D721Med (cell line): ENCODE data around the gene ZCCHC7.
"Not testable (repeated sequence)": the region's sequence is repeated elsewhere in the genome, so short reads cannot be mapped to it uniquely, and the experiment has no call there.

Experiments
- DNase-seq: peaks from one replicate; pipeline ENCODE4 v3.0.0; 2011; ENCODE audit warnings: low spot score; ENCODE audit not compliant: insufficient read length
- FAIRE-seq: peaks from 2 replicates; lab custom pipeline; 2011; peaks lifted over from hg19 to GRCh38; lab: Jason Lieb, UNC
- TF ChIP-seq, protein P1 (sequence below): IDR thresholded peaks from 2 replicates; pipeline ENCODE4 v1.5.1; 2012; ENCODE audit warnings: mild to moderate bottlenecking, control low read depth; ENCODE audit not compliant: insufficient read depth; ENCODE audit errors: missing control alignments

Gene ZCCHC7

DNA sequence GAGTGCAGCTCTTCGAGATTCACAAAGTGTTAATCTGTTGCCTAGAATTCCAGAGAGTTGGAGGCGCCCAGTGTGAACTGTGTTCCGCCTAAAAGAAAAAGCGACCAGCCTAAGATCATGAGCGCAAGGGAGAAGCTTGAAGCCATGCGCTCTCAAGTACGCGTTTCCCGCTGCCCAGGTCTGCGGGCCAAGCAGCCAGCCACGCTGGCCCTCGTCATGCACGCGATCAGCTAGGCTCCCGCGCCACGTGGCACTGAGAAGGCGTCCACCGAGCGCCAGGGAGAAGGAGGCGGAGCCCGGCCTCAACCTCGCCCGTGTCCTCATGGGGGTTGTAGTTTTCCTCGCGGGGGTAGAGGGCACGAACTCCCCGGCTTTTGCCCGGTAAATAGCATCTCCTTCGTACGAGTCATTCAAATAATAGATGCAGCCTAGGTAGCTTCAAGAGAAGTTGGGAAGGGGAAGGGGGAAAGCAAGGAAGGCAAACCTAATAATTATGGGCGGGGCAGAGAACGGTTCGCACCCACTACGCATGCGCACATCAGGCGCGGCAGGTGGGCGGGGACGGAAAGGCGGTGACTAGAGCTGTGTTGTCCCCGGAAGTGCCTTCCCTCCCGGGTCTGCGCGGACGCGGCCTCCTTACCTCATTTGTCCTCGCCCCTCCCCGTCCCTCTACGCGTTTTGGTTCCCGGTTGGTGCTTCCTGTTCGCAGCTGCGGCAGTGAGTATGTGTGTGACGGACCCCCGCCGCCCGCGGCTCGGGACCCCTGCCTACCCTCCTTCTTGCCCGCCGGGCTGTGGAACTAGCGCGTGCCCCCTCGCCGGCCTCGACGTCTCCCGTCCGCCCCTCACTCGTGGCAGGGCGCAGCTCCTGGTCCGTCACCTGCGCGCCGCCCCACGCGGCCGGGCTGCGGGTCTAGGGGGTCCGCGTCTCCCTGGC, at the start of gene ZCCHC7:
Gene ZCCHC7, plus strand, starts transcription at position 668 of the 936 bp plus-strand sequence.
- FAIRE-seq (no peak), DNase-seq (peak; percentile 74)
- TF ChIP-seq, protein P1, sequence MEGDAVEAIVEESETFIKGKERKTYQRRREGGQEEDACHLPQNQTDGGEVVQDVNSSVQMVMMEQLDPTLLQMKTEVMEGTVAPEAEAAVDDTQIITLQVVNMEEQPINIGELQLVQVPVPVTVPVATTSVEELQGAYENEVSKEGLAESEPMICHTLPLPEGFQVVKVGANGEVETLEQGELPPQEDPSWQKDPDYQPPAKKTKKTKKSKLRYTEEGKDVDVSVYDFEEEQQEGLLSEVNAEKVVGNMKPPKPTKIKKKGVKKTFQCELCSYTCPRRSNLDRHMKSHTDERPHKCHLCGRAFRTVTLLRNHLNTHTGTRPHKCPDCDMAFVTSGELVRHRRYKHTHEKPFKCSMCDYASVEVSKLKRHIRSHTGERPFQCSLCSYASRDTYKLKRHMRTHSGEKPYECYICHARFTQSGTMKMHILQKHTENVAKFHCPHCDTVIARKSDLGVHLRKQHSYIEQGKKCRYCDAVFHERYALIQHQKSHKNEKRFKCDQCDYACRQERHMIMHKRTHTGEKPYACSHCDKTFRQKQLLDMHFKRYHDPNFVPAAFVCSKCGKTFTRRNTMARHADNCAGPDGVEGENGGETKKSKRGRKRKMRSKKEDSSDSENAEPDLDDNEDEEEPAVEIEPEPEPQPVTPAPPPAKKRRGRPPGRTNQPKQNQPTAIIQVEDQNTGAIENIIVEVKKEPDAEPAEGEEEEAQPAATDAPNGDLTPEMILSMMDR, result no peak

DNA sequence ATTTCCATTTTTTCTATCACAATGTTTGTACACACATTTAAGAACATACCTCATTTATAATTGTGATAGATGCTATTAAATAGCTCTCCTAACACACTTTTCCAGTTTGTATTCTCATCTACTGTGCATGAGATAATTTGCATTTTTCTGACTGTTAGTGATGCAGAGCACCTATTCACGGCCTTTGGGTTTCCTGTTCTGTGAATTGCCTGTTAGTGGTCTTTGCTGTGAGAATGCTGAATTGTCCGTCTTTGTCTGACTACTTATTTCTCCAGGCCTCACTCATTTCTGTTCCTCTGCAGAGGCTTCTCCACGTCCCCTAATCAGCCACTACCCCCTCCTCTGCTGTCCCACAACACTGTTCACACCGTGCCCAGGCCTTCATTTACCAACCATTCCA, 45.6 kb upstream of the ZCCHC7 start:
- not testable (repeated sequence) for FAIRE-seq

DNA sequence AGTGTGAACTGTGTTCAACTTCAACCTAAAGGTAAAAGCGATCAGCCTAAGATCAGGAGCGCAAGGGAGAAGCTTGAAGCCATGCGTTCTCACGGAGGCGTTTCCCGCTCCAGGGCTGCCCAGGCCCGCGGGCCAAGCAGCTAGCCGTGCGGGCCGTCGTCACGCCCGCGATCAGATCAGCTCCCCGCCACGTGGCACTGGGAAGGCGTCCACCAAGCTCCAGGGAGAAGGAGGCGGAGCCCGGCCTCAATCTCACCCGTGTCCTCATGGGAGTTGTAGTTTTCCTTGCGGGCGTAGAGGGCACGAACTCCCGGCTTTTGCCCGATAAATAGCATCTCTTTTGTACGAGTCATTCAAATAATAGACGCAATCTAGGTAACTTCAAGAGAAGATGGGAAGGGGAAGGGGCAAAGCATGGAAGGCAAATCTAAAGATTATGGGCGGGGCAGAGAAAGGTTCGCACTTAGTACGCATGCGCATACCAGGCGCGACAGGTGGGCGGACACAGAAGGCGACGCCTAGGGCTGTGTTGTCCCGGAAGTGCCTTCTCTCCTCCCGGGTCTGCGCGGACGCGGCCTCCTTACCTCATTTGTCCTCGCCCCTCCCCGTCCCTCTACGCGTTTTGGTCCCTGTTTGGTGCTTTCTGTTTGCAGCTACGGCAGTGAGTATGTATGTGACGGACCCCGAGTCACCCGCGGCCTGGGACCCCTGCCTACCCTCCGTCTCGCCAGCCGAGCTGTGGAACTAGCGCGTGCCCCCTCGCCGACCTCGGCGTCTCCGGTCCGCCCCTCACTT, 40.8 kb upstream of the ZCCHC7 start:
- FAIRE-seq, result no peak
- TF ChIP-seq, protein P1, result no peak
- peak; percentile 46 for DNase-seq

More for the DNA sequence above, 45.6 kb upstream of the ZCCHC7 start:
- DNase-seq, result not testable (repeated sequence)

DNA sequence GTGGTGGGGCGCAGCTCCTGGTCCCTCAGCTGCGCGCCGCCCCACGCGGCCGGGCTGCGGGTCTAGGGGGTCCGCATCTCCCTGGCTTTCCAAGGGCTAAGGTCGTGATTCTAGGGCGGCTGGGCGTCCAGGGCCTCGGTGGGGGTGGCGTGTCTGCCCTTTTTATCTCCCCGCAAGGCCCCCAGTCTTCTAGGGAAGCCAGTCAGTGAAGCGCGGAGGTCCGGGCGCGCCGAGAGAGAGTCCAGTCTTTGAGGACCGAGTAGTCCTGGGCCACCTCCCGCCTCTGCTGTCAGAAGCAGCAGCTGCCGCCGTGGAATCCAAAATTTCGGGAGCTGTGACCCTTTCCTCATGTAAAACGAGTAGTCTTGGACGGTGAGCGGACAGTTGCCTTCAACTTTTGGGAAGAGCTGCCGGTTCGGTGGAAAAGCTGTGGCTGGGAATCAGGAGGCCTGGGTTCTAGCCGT, 40.2 kb upstream of the ZCCHC7 start:
- not testable (repeated sequence) for FAIRE-seq, DNase-seq

DNA sequence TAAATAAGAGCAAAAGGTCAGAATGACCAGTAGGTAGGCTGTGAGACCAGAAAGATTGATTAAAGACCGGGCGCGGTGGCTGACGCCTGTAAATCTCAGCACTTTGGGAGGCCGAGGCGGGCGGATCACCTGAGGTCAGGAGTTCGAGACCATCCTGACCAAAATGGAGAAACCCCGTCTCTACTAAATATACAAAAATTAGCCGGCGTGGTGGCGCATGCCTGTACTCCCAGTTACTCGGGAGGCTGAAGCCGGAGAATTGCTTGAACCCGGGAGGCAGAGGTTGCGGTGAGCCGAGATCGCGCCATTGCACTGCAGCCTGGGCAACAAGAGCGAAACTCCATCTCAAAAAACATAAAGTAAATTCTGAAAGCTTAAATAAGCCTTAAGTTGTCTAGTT, 38.9 kb upstream of the ZCCHC7 start:
- DNase-seq, FAIRE-seq: not testable (repeated sequence)

DNA sequence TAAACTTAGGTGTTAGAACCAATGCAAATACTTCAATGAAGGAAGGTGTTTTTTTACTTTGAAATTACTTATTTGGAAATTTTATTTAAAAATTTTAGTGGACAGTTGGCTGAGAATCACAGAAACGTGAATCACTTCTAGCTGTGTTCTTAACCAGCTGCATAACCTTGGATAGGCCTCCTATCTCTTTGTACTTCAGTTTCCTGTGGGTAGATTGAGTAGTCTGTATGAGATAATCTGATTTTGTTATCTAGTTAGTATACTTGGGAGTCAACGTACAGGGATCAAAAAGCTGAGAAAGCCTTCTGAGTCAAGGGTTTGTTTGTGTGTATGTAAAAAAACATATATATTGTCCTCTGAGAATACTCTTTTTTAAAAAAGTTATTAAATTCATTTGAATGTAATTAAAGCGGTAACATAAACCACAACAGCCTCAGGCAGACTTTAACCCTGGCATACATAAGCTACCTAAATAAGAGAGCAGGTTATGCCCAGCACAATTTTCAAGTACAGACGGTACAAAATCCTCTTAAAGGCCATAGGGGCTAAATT, 38.1 kb upstream of the ZCCHC7 start:
- DNase-seq, result no peak
- TF ChIP-seq, protein P1, result no peak
- no peak for FAIRE-seq

DNA sequence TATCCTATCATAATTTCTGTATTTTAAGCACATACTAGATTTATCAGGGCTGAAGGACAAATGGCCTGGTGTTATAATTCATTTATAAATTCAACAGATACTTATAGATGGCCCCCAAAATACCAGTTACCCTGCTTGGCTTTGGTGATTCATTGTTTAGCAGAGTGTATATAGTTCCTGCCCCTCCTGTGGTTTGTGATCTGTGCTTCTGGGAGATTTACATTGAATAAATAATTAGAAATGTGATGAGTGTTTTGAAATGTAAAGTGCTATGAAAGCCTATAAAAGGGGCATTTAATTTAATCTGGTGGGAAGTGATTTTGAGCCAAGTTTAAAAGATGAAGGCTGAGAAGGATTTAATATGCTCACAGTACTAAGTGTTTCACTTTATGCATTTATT, 36.7 kb upstream of the ZCCHC7 start:
- TF ChIP-seq, protein P1, result no peak
- no peak for FAIRE-seq
- no peak for DNase-seq

DNA sequence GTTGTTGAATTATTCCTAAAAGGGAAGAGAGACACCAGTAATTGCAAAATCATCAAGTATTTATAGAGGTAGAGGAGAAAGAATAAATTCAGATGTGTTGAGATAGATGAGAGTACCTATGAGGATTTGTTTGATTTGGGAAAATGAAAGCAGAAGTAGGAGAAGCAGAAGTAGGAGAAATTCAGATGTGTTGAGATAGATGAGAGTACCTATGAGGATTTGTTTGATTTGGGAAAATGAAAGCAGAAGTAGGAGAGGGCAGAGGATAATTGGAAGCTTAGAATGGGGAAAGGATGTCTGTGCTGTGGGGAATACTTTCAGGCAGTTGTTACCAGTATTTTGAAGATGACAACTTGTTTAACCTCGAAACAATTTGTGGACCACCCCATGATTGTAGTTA, 35.1 kb upstream of the ZCCHC7 start:
- no peak for DNase-seq
- peak; percentile 21 for FAIRE-seq
- TF ChIP-seq, protein P1, result no peak

DNA sequence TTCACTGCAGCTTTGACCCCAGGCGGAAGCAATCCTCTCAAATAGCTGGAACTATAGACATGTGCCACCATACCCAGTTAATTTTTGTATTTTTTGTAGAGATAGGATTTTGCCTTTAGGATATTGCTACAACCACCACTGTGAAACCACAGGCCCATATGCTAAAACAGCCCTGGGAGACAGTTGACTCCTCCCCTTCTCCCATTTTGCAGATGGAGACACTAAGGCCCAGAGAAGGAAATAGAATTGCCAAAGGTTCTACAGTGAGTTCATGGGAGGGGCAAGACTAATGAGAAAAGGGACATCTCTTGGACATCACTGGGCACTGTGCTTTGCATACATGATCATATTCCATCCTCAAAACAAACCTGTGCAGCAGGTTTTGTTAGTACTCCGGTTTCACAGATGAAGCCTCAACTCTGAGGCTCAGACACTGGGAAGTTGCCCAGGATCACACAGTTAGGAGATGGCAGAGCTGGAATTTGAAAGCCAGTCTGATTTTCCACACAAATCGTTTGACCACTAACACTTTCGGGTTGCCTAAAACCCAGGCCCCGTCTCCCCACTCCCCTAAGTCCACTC, 27.6 kb upstream of the ZCCHC7 start:
- peak; percentile 46 for FAIRE-seq
- DNase-seq, result not testable (repeated sequence)
